Loucy (cell line): ENCODE measurements around the gene ZNF30.
"Not testable (repeated sequence)": the region's sequence is repeated elsewhere in the genome, so short reads cannot be mapped to it uniquely, and the experiment has no call there.

Source experiments
- H2AFZ ChIP-seq: fragments of 200-600 bp; sonication (generic); 2 replicates; pipeline ENCODE4 v1.6.0; 2016; ENCODE audit warnings: antibody characterized with exemption, mild to moderate bottlenecking, low read length, moderate library complexity
- H3F3A ChIP-seq: fragments of 200-600 bp; 2 replicates; pipeline ENCODE4 v1.6.0; 2016; ENCODE audit warnings: antibody characterized with exemption, low read depth, mild to moderate bottlenecking
- H3K27me3 ChIP-seq: fragments of 200-600 bp; sonication (generic); 2 replicates; pipeline ENCODE4 v1.6.1; 2014; ENCODE audit warnings: low read length, mild to moderate bottlenecking; ENCODE audit not compliant: insufficient read depth, poor library complexity, severe bottlenecking
- H3K36me3 ChIP-seq: fragments of 200-600 bp; sonication (generic); 2 replicates; pipeline ENCODE4 v1.6.1; 2016; ENCODE audit warnings: low read length; ENCODE audit not compliant: insufficient read depth
- H3K4me1 ChIP-seq: fragments of 200-600 bp; sonication (generic); 2 replicates; pipeline ENCODE4 v1.5.1; 2014; ENCODE audit warnings: low read length, mild to moderate bottlenecking; ENCODE audit not compliant: insufficient read depth, poor library complexity, severe bottlenecking
- H3K4me2 ChIP-seq: fragments of 200-600 bp; sonication (generic); 2 replicates; pipeline ENCODE4 v1.6.0; 2014; ENCODE audit warnings: antibody characterized with exemption, low read length, low read depth, mild to moderate bottlenecking; ENCODE audit not compliant: poor library complexity, severe bottlenecking
- H3K4me3 ChIP-seq: fragments of 200-600 bp; sonication (generic); 2 replicates; pipeline ENCODE4 v1.5.1; 2014; ENCODE audit warnings: low read length, mild to moderate bottlenecking, mixed read lengths; ENCODE audit not compliant: poor library complexity, severe bottlenecking
- H3K79me2 ChIP-seq: fragments of 200-600 bp; sonication (generic); 2 replicates; pipeline ENCODE4 v1.6.1; 2014; ENCODE audit warnings: low read length; ENCODE audit not compliant: insufficient read depth
- H3K9ac ChIP-seq: fragments of 200-600 bp; sonication (generic); 2 replicates; pipeline ENCODE4 v1.6.0; 2014; ENCODE audit warnings: mild to moderate bottlenecking, low read depth, low read length, moderate library complexity; ENCODE audit not compliant: poor library complexity, severe bottlenecking
- H3K9me2 ChIP-seq: fragments of 200-600 bp; sonication (generic); replicated peaks from 2 replicates; pipeline ENCODE4 v1.6.1; 2016; ENCODE audit warnings: low read depth, low read length, mixed read lengths
- H3K9me3 ChIP-seq: fragments of 200-600 bp; sonication (generic); 2 replicates; pipeline ENCODE4 v1.6.1; 2014; ENCODE audit warnings: mild to moderate bottlenecking, antibody characterized with exemption, low read length, low read depth; ENCODE audit not compliant: insufficient read depth
- H4K20me1 ChIP-seq: fragments of 200-600 bp; sonication (generic); 2 replicates; pipeline ENCODE4 v1.6.0; 2014; ENCODE audit warnings: antibody characterized with exemption, low read length, mild to moderate bottlenecking; ENCODE audit not compliant: insufficient read depth, poor library complexity, severe bottlenecking
- CTCF ChIP-seq: fragments of 200-600 bp; sonication (generic); conservative IDR thresholded peaks from 2 replicates; pipeline ENCODE4 v1.5.1; 2014; ENCODE audit warnings: mild to moderate bottlenecking, antibody characterized with exemption, low read length
- EZH2phosphoT487 ChIP-seq: fragments of 200-600 bp; IDR thresholded peaks from 2 replicates; pipeline ENCODE4 v1.6.1; 2018; ENCODE audit warnings: antibody characterized with exemption, mild to moderate bottlenecking, moderate library complexity, borderline replicate concordance

The ZNF30 gene

DNA sequence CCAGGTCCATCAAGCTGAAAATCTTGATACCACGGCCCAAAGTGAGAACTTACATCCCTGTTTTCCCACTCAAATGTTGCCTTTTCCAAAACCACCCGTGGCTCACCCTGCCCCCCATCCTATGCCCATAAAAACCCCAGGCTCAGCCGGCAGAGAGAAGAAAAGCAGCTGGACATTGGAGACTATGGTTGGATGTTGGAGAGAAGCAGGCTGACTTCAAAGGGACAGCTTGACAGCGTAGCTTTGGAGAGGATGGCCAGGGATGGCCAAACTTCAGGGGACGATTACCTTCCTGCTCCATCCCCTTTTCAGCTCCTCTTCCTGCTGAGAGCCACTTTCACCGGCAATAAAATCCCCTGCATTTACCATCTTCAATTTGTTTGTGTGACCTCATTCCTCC lies 40.8 kb downstream of the ZNF30 start:
- H3K9ac ChIP-seq: no peak overlapping the region
- no peaks in the 10 kb centered on the region for H3K9me2 ChIP-seq
- H3K36me3 ChIP-seq: no peaks in the 10 kb centered on the region
- no peak overlapping the region for H3K4me3 ChIP-seq
- peaks cover 5% of the 10 kb centered on the region for H3K4me1 ChIP-seq
- no peaks in the 10 kb centered on the region for H3K27me3 ChIP-seq
- H4K20me1 ChIP-seq: no peaks in the 10 kb centered on the region
- no peak overlapping the region for H3K4me2 ChIP-seq
- H3K79me2 ChIP-seq: peaks cover 12% of the 10 kb centered on the region
- H2AFZ ChIP-seq: no peak overlapping the region
- TF ChIP-seq CTCF: no peak
- TF ChIP-seq EZH2phosphoT487: no peak
- no peaks in the 10 kb centered on the region for H3F3A ChIP-seq
- peaks cover 10% of the 10 kb centered on the region; the same call in 1 of the 2 replicates for H3K9me3 ChIP-seq

- Histone ChIP-seq H3K9me3 (peaks cover 10% of the 10 kb centered on the region; the same call in 1 of the 2 replicates), H3K4me3 (no peak overlapping the region), H3K27me3 (no peaks in the 10 kb centered on the region), H2AFZ (no peak overlapping the region), H3K9ac (no peak overlapping the region), H3K4me2 (no peak overlapping the region), H3K79me2 (no peaks in the 10 kb centered on the region), H3K9me2 (no peaks in the 10 kb centered on the region), H4K20me1 (no peaks in the 10 kb centered on the region), H3K36me3 (no peaks in the 10 kb centered on the region), H3F3A (no peaks in the 10 kb centered on the region), H3K4me1 (peaks cover under 1% of the 10 kb centered on the region)
- TF ChIP-seq CTCF (no peak), EZH2phosphoT487 (no peak)
These were observed 43.0 kb downstream of the ZNF30 start for GRCh38 chr19:34969721-34970120.

GRCh38 chr19:34970185-34970780 lies 43.6 kb downstream of the ZNF30 start:
- not testable (repeated sequence) for H4K20me1 ChIP-seq, H3K4me2 ChIP-seq, H3K4me1 ChIP-seq, H3K9ac ChIP-seq, H3K9me2 ChIP-seq, H3K27me3 ChIP-seq, H3K36me3 ChIP-seq, H3K4me3 ChIP-seq, H3K79me2 ChIP-seq, H3F3A ChIP-seq, H2AFZ ChIP-seq
- peaks cover 10% of the 10 kb centered on the region; the same call in 1 of the 2 replicates for H3K9me3 ChIP-seq

DNA sequence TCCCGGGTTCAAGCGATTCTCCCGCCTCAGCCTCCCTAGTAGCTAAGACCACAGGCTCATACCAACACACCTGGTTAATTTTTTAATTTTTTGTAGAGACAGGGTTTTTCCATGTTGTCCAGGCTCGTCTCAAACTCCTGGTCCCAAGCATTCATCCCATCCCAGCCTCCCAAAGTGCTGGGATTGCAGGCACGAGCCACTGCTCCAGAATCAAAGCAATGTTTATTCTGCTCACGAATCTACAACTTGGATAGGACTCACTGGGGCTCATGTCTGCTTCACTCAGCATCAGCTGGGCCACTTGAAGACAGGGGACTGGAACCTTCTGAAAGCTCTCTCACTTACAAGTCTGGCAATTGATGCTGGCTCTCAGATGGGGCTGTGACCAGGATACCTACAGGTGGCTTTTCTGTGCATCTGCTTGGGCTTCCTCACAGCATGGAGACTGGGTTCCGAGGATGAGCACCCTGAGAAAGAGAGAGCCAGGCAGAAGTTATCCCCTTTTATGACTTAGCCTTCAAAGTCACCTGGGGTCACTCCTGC lies 45.5 kb downstream of the ZNF30 start:
- Histone ChIP-seq H3K9me2 (no peaks in the 10 kb centered on the region), H3F3A (no peaks in the 10 kb centered on the region), H3K4me1 (peaks cover 3% of the 10 kb centered on the region), H3K4me2 (no peak overlapping the region), H3K79me2 (no peaks in the 10 kb centered on the region), H3K9ac (no peak overlapping the region), H2AFZ (no peak overlapping the region), H4K20me1 (no peaks in the 10 kb centered on the region), H3K36me3 (no peaks in the 10 kb centered on the region), H3K27me3 (no peaks in the 10 kb centered on the region), H3K9me3 (peaks cover 10% of the 10 kb centered on the region; the same call in 1 of the 2 replicates), H3K4me3 (no peak overlapping the region)
- no peak for TF ChIP-seq EZH2phosphoT487
- TF ChIP-seq CTCF: no peak
